Activated naive CD4-positive, alpha-beta T cell treated with anti-CD3 and anti-CD28 coated beads, Interleukin-2, amount 50 U/mL, for 24 hours (primary cell): ENCODE results near the gene PRTN3.
"Not testable (repeated sequence)": the region's sequence is repeated elsewhere in the genome, so short reads cannot be mapped to it uniquely, and the experiment has no call there.

Experiments
- H3K27ac Mint-ChIP-seq: one replicate; pipeline ENCODE4 v1.8.0; 2021; ENCODE audit warnings: mild to moderate bottlenecking, mixed read lengths
- H3K27me3 Mint-ChIP-seq: one replicate; pipeline ENCODE4 v1.8.0; 2021; ENCODE audit warnings: mixed read lengths
- H3K36me3 Mint-ChIP-seq: one replicate; pipeline ENCODE4 v1.8.0; 2021; ENCODE audit warnings: mixed read lengths
- H3K4me1 Mint-ChIP-seq: one replicate; pipeline ENCODE4 v1.8.0; 2021; ENCODE audit warnings: mixed read lengths
- H3K4me3 Mint-ChIP-seq: one replicate; pipeline ENCODE4 v1.8.0; 2021; ENCODE audit warnings: mild to moderate bottlenecking, mixed read lengths
- H3K9me3 Mint-ChIP-seq: one replicate; pipeline ENCODE4 v1.8.0; 2021; ENCODE audit warnings: mixed read lengths

The PRTN3 gene

GRCh38 chr19:821825-822503 is 18.8 kb upstream of the PRTN3 start, which contains the start of gene PLPPR3:
TSS of gene PLPPR3 (minus strand) at chr19:821955. CDS start at chr19:821559, 396 bp downstream.
- Mint-ChIP-seq H3K4me3 (peak within 1 kb of the TSS; percentile 63), H3K9me3 (no peaks in the 10 kb centered on the region), H3K27ac (no peak within 1 kb of the TSS)

DNA sequence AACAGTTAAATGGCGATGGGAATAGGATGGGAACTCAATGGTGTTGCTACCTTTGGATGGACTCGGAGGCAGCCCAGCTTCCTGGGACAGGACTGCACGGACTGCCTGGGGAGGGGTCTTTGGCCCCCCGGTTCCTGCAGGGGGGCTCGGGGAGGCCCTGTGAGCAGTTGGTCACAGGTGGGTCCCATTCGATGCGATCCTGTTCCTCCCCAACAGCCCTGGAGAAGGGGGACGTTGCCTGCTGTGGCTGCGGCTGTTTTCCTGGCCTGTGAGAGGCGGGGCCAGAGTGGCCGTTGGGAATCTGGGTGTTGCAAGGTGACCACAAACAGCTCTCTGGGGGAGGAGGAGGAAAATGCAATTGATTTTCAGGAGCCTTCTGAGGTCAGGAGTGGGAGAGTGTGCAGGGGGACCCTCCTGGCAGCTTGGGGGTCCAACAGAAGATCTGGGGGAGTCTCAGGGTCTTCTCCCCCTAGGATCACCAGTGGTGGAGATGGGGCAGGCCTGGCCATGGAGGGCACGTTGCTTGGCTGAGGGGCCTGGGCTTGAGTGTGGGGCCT is 17.2 kb upstream of the PRTN3 start:
- Mint-ChIP-seq H3K27ac (no peak overlapping the region), H3K36me3 (no peaks in the 10 kb centered on the region), H3K27me3 (peaks cover 7% of the 10 kb centered on the region), H3K9me3 (no peaks in the 10 kb centered on the region), H3K4me1 (no peaks in the 10 kb centered on the region), H3K4me3 (no peak overlapping the region)

More at GRCh38 chr19:821825-822503, 18.8 kb upstream of the PRTN3 start, which contains the start of gene PLPPR3:
- Mint-ChIP-seq H3K36me3 (no peaks in the 10 kb centered on the region), H3K27me3 (peaks cover 7% of the 10 kb centered on the region), H3K4me1 (no peaks in the 10 kb centered on the region)

GRCh38 chr19:824885-825284 is 15.9 kb upstream of the PRTN3 start:
- H3K4me3 Mint-ChIP-seq = no peak overlapping the region
- no peaks in the 10 kb centered on the region for H3K36me3 Mint-ChIP-seq
- H3K9me3 Mint-ChIP-seq = no peaks in the 10 kb centered on the region
- no peaks in the 10 kb centered on the region for H3K4me1 Mint-ChIP-seq
- H3K27me3 Mint-ChIP-seq = peaks cover 7% of the 10 kb centered on the region
- no peak overlapping the region for H3K27ac Mint-ChIP-seq

DNA sequence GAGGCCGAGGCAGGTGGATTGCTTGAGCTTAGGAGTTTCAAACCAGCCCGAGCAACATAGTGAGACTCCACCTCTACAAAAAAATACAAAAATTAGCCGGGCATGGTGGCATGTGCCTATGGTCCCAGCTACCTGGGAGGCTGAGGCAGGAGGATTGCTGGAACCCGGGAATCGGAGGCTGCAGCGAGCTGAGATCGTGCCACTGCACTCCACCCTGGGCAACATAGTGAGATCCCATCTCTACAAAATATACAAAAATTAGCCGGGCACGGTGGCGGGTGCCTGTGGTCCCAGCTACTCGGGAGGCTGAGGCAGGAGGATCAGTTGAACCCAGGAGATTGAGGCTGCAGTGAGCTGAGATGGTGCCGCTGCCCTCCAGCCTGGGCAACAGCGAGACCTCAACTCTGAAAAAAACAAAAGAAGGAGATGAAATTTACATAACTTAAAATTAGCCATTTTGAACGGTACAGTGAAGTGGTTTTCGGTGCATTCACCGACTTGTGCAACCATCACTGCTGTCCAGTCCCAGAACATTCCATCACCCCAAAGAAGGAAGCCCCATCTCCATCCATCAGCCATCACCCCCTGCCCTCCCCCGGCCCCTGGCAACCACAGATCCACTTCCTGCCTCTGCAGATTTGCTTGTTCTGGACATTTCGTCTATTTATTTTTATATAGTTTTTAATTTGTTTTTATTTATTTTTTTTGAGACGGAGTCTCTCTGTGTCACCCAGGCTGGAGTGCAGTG is 14.7 kb upstream of the PRTN3 start:
- H3K4me3 Mint-ChIP-seq = no peak overlapping the region
- H3K27me3 Mint-ChIP-seq = peaks cover 7% of the 10 kb centered on the region
- no peaks in the 10 kb centered on the region for H3K36me3 Mint-ChIP-seq
- H3K9me3 Mint-ChIP-seq = no peaks in the 10 kb centered on the region
- no peak overlapping the region for H3K27ac Mint-ChIP-seq
- no peaks in the 10 kb centered on the region for H3K4me1 Mint-ChIP-seq

DNA sequence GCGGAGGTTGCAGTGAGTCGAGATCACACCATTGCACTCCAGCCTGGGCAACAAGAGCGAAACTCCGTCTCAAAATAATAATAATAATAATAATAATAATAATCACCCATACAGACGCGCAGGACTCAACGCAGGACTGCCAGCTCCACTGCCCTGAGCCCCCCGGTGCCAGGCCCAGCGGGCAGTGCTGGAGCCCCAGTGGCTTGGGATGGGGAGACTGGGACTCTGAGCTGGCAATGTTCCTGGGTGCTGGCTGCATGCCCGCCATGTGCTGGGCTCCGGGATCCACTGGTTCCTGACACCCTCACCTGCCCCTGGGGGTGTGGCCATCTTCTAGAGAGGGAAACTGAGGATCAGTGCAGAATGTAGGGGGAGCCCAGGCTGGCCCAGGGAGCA is 13.5 kb upstream of the PRTN3 start:
- Mint-ChIP-seq H3K27ac (no peak overlapping the region), H3K36me3 (no peaks in the 10 kb centered on the region), H3K27me3 (peaks cover 7% of the 10 kb centered on the region), H3K4me1 (no peaks in the 10 kb centered on the region), H3K9me3 (no peaks in the 10 kb centered on the region), H3K4me3 (no peak overlapping the region)

DNA sequence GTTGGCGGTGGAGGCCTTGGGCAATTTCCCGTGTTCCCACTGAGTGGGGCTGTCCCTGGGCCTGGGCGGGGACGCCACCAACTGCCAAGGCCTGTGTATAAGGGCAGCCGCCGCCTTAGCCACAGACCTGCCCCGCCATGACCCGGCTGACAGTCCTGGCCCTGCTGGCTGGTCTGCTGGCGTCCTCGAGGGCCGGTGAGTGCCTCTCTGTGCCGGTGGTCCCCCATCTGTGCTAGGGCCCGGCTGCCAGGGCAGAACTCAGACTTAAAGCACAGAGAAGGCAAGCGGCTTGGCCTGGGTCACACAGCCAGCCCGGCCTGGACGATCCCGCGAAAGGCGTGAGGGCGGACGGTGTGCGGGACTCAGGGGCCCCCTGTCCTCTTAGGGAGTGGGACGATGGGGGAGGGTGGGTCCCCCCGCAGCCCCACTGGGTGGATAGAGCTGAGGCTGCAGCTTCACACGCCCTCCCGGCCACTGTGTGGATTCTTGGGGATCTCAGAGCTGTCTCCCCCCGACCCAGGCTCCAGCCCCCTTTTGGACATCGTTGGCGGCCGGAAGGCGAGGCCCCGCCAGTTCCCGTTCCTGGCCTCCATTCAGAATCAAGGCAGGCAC is 13.0 kb upstream of the PRTN3 start, which contains the start of gene AZU1:
Gene AZU1, plus strand, starts transcription at position 128 of the 612 bp plus-strand sequence. Its CDS starts 10 bp downstream, at position 138.
- Mint-ChIP-seq H3K36me3 (no peaks in the 10 kb centered on the region), H3K4me3 (no peak within 1 kb of the TSS), H3K27ac (no peak within 1 kb of the TSS), H3K9me3 (no peaks in the 10 kb centered on the region), H3K27me3 (peaks cover 7% of the 10 kb centered on the region), H3K4me1 (no peaks in the 10 kb centered on the region)

DNA sequence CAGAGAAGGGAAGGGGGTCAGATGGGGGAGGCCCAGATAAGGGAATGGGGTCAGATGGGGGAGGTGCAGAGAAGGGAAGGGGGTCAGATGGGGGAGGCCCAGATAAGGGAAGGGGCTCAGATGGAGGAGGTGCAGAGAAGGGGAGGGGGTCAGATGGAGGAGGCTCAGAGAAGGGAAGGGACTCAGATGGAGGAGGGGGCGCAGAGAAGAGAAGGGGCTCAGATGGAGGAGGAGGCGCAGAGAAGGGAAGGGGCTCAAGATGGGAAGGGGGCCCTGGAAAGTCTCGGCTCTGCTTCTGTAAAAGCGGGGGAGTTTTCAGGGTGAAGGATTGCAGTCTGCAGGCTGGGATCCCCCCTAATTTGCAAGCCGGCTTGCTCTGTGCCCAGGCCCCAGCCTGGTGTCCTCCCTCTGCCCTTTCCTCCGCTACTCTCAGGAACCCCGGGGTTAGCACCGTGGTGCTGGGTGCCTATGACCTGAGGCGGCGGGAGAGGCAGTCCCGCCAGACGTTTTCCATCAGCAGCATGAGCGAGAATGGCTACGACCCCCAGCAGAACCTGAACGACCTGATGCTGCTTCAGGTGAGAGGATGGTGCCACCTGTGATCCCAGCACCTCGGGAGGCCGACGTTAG is 11.6 kb upstream of the PRTN3 start:
- Mint-ChIP-seq H3K36me3 (no peaks in the 10 kb centered on the region), H3K27me3 (peaks cover under 1% of the 10 kb centered on the region), H3K4me3 (no peak overlapping the region), H3K27ac (no peak overlapping the region), H3K9me3 (no peaks in the 10 kb centered on the region), H3K4me1 (no peaks in the 10 kb centered on the region)

DNA sequence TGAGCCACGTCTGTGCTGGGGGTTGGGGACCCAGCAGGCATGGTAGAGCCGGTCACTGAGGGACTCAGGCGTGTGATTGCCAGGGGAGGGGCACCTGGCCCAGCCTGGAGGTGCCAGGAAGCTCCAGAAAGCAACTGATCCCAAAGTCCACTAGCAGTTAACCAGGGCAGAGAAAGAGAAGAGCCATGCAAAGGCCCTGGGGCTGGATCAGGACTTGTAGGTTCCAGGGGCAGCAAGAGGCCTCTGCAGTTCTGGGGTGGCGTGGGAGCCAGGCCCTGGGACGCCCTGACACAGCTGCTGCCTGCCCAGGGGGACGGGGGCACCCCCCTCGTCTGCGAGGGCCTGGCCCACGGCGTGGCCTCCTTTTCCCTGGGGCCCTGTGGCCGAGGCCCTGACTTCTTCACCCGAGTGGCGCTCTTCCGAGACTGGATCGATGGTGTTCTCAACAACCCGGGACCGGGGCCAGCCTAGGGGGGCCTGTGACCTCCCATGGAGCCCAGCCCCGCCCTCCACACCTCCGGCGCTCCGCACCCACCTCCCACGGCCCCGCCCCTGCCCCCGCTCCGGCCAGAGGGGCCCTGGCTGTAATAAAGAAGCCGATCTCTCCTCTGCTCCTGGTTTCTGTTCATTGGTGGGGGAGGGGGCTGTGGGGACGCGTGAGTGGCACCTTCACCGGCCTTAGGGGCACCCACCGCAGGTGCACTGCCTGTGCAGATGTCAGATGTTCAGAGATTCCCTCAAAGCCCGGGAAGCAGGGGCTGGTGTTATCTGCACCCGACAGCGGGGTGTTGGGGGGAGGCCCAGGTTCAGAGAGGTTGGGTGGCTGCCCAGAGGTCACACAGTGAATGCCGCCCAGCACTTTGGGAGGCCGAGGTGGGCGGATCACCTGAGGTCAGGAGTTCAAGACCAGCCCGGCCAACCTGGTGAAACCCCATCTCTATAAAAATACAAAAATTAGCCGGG is 9.1 kb upstream of the PRTN3 start:
- Mint-ChIP-seq H3K27ac (no peak overlapping the region), H3K4me1 (no peaks in the 10 kb centered on the region), H3K4me3 (no peak overlapping the region), H3K27me3 (peaks cover 3% of the 10 kb centered on the region), H3K36me3 (no peaks in the 10 kb centered on the region), H3K9me3 (no peaks in the 10 kb centered on the region)

- Mint-ChIP-seq H3K9me3 (no peaks in the 10 kb centered on the region), H3K27ac (no peak overlapping the region), H3K4me1 (no peaks in the 10 kb centered on the region), H3K36me3 (no peaks in the 10 kb centered on the region), H3K27me3 (peaks cover 6% of the 10 kb centered on the region), H3K4me3 (no peak overlapping the region)
Measured at GRCh38 chr19:834216-834615, 6.6 kb upstream of the PRTN3 start.

DNA sequence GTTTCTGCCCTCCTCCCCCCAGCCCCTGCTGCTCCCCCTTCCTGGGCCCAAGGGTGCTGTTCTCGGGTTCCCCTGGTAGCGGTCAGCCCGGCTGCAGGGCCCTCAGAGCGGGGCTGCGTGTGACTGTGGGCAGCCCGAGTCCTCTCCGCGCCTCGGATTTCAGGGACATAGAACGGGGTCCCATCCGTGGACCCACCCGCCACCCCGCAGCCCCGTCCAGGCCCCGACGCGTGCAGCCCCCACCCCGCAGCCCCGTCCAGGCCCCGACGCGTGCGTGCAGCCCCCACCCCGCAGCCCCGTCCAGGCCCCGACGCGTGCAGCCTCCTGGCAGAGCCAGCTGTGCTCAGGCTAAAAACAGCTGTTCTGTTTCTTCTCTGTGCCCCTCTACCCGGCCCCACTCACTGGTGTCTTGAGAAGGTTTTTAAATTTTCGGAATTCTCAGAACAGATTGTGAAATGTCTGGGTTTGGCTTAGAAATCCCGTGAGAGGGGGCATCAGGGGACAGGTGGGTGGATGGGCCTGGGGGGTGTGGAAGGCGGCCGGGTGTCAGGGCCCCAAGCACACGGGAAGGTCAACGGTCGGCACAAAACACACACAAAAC is 5.5 kb upstream of the PRTN3 start:
- H3K36me3 Mint-ChIP-seq = no peaks in the 10 kb centered on the region
- H3K9me3 Mint-ChIP-seq = no peaks in the 10 kb centered on the region
- H3K27me3 Mint-ChIP-seq = peaks cover 6% of the 10 kb centered on the region
- H3K4me3 Mint-ChIP-seq = no peak overlapping the region
- no peaks in the 10 kb centered on the region for H3K4me1 Mint-ChIP-seq
- H3K27ac Mint-ChIP-seq = no peak overlapping the region

DNA sequence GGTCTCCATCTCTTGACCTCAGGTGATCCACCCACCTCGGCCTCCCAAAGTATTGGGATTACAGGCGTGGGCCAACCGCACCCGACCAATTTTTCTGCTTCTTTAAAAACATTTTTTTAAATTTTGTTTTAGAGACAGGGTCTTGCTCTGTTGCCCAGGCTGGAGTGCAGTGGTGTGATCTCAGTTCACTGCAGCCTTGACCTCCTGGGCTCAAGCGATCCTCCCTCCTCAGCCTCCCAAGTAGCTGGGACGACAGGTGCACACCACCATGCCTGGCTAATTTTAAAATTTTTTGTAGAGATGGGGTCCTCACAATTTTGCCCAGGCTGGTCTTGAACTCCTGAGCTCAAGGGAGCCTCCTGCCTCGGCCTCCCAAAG is 2.0 kb downstream of the PRTN3 start:
- not testable (repeated sequence) for H3K4me1 Mint-ChIP-seq, H3K4me3 Mint-ChIP-seq, H3K27ac Mint-ChIP-seq, H3K36me3 Mint-ChIP-seq, H3K9me3 Mint-ChIP-seq
- peaks cover 20% of the 10 kb centered on the region for H3K27me3 Mint-ChIP-seq

GRCh38 chr19:843180-843835 is 2.5 kb downstream of the PRTN3 start:
- H3K27ac Mint-ChIP-seq = no peak overlapping the region
- H3K9me3 Mint-ChIP-seq = no peaks in the 10 kb centered on the region
- no peak overlapping the region for H3K4me3 Mint-ChIP-seq
- peaks cover 22% of the 10 kb centered on the region for H3K27me3 Mint-ChIP-seq
- peaks cover 4% of the 10 kb centered on the region for H3K4me1 Mint-ChIP-seq
- no peaks in the 10 kb centered on the region for H3K36me3 Mint-ChIP-seq

DNA sequence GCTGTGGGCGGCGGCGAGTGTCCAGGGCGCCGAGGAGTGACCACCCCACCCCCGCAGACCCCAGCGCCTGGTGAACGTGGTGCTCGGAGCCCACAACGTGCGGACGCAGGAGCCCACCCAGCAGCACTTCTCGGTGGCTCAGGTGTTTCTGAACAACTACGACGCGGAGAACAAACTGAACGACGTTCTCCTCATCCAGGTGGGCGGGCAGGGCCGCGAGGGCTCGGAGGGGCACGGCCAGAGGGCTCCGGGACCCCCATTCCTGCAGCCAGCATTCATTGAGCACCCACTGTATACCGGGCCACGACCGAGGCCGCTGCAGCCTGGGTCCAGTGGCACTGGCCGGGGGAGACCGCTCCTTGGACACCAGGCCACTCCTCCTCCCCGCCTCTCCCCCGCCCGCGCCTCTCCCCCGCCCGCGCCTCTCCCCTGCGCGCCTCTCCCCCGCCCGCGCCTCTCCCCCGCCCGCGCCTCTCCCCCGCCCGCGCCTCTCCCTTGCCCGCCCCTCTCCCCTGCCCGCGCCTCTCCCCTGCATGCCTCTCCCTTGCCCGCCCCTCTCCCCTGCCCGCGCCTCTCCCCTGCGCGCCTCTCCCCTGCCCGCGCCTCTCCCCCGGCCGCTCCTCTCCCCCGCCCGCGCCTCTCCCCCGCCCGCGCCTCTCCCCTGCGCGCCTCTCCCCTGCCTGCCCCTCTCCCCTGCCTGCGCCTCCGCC is 3.2 kb downstream of the PRTN3 start:
- Mint-ChIP-seq H3K27ac (no peak overlapping the region), H3K9me3 (no peaks in the 10 kb centered on the region), H3K27me3 (peaks cover 23% of the 10 kb centered on the region), H3K36me3 (no peaks in the 10 kb centered on the region), H3K4me1 (peaks cover 4% of the 10 kb centered on the region), H3K4me3 (no peak overlapping the region)
